HUES64 (cell line): ENCODE results near the gene TADA2A.

Source experiments
- H3K27ac ChIP-seq: 2 replicates; pipeline ENCODE4 v1.7.0; 2013; ENCODE audit warnings: low read depth, low read length, inconsistent platforms
- H3K27me3 ChIP-seq: 2 replicates; pipeline ENCODE4 v1.6.1; 2013; ENCODE audit warnings: mild to moderate bottlenecking, low read length; ENCODE audit not compliant: insufficient read depth
- H3K36me3 ChIP-seq: 2 replicates; pipeline ENCODE4 v1.6.1; 2013; ENCODE audit warnings: mild to moderate bottlenecking, low read length; ENCODE audit not compliant: insufficient read depth
- H3K4me1 ChIP-seq: 2 replicates; pipeline ENCODE4 v1.6.1; 2013; ENCODE audit warnings: mild to moderate bottlenecking, low read length, moderate library complexity; ENCODE audit not compliant: insufficient read depth
- H3K4me3 ChIP-seq: 2 replicates; pipeline ENCODE4 v1.5.1; 2013; ENCODE audit warnings: mild to moderate bottlenecking, low read length, moderate library complexity
- H3K9ac ChIP-seq: 2 replicates; pipeline ENCODE4 v1.6.1; 2013; ENCODE audit warnings: mild to moderate bottlenecking, low read depth, low read length
- H3K9me3 ChIP-seq: 2 replicates; pipeline ENCODE4 v1.6.1; 2013; ENCODE audit warnings: low read depth, low read length; ENCODE audit not compliant: insufficient read depth
- WGBS: fragments of 150-250, 120-280 bp; methylation state at CpG from one replicate; pipeline ENCODE4 v1.1.7; 2013; ENCODE audit warnings: missing lambda C conversion rate; 5-methylcytosine and 5-hydroxymethylcytosine counted together

The TADA2A gene

DNA sequence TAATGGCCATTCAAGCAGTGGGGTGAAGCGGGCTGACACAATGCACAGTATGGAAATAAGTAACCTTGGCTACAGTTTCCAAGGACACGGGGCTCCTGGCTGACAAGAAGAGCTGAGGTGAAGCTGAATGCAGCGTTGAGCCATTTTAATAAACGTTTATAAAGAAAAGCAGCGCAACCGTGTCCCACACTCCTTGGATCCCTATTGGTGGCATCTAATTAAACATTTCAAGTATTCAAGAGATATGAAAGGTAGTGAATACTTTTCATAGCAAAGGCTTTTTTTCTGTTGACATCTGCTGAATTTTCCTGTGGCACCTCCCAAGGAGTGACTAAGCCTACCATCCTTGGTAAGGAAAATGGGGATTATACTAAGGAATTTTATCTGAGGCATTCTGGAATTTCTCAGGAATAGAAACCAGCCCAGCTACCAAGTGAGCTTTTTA is 109.5 kb downstream of the TADA2A start:
- H3K9me3 ChIP-seq = no peaks in the 10 kb centered on the region
- H3K36me3 ChIP-seq = peaks cover 75% of the 10 kb centered on the region
- H3K4me3 ChIP-seq = no peak overlapping the region
- no peak overlapping the region for H3K27ac ChIP-seq
- no peaks in the 10 kb centered on the region for H3K4me1 ChIP-seq
- H3K27me3 ChIP-seq = no peaks in the 10 kb centered on the region
- H3K9ac ChIP-seq = no peak overlapping the region
- 93% methylated on average over 6 of the region's 6 CpGs for WGBS

DNA sequence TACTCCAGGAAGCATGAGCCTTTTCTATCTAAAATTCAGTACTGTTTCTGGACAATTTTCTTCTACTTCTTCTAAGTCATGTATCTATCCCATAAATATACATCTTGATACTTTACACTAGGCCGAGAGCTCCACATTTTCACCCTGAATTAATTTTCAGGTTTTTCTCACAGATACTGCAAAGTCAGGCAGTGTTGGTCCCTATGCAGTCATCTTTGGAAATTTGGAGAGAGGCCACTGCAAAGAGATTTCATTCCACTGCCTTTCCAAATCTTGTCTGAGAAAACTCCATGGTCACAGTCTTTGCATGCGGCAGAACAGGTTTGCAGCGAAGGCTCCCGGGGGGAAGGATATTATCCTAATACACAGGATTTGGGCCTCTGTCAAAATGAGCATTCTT is 111.2 kb downstream of the TADA2A start:
- peaks cover 65% of the 10 kb centered on the region for H3K36me3 ChIP-seq
- H3K4me3 ChIP-seq = no peak overlapping the region
- H3K4me1 ChIP-seq = no peaks in the 10 kb centered on the region
- no peak overlapping the region for H3K27ac ChIP-seq
- no peak overlapping the region for H3K9ac ChIP-seq
- H3K9me3 ChIP-seq = no peaks in the 10 kb centered on the region
- H3K27me3 ChIP-seq = no peaks in the 10 kb centered on the region
- 95% methylated on average over 4 of the region's 4 CpGs for WGBS

DNA sequence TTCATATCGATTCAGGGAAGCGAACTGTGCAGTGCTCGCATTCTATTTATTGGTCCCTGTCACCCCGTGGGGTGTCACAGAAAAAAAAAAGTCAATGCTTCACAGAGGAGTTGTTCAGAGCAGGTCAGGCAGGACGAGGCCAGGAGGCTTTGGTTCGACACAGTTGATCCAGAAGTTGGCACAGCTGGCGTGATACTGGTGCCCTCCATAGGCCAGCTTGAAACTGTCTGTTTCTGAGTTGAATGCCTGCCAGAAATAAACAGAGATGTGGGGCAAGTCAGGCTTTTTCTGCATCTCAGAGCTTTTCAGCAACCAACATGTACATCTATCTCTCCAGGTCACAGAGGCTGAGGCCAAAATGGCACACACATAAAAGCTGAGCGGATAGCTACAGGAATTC is 112.1 kb downstream of the TADA2A start:
- H3K36me3 ChIP-seq = peaks cover 61% of the 10 kb centered on the region
- H3K9ac ChIP-seq = no peak overlapping the region
- H3K27me3 ChIP-seq = no peaks in the 10 kb centered on the region
- 93% methylated on average over 8 of the region's 8 CpGs for WGBS
- H3K4me1 ChIP-seq = no peaks in the 10 kb centered on the region
- no peak overlapping the region for H3K27ac ChIP-seq
- no peak overlapping the region for H3K4me3 ChIP-seq
- no peaks in the 10 kb centered on the region for H3K9me3 ChIP-seq

DNA sequence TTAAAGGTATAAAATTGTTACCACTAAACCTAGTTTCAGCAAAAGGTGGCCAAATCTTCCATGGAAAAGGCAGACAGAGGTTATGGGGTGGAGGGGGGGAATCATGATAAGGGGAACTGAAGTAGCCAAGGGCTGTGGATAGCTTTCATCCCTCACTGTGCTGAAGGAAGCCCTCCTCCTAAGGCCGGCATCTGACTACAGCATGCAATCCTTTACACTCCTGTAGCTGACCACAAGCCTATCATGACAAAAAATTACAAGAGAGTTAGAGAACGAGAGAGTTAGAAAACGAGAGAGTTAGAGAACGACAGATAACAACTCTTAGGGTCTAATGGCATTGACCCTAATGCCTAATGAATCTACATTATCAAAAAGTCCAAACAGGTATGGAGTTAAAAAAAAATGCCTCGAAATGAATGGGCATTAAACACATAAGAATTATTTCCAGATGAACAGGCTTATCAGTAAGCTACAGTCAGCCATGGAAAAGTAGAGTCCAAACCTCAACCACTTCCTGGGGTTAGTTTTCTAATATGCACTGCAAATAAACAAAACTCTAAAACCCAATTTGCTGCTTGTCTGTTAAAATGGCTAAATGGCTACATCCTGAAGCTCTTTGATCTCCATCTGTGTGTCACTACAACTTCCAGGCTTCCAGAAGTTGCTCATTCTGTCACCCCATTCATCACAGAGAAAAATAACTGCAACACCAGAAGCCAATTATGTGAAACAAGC is 112.7 kb downstream of the TADA2A start:
- WGBS = 98% methylated on average over 5 of the region's 5 CpGs
- Histone ChIP-seq H3K4me3 (no peak overlapping the region), H3K9ac (no peak overlapping the region), H3K27me3 (no peaks in the 10 kb centered on the region), H3K27ac (no peak overlapping the region), H3K36me3 (peaks cover 63% of the 10 kb centered on the region), H3K4me1 (no peaks in the 10 kb centered on the region), H3K9me3 (no peaks in the 10 kb centered on the region)

DNA sequence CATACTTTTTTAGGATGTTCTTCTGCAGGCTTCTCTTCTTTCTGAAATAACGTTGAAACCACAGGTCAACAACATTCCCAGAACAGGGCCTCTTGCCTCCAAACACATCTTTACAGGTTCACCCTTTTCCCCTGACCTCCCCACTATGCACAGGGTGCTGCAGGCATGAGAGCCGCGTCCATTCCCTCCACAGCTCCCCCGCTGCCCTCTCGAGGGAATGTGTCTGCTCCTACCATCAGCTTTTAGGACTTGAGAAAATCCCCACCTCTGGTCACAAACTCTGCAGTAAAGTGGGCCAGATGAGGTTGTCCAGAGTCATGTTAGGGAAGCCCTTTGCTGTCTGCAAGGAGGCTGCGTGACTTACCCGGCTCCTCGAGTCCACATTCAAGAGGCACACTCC is 113.5 kb downstream of the TADA2A start:
- Histone ChIP-seq H3K36me3 (peaks cover 61% of the 10 kb centered on the region), H3K9me3 (no peaks in the 10 kb centered on the region), H3K27me3 (no peaks in the 10 kb centered on the region), H3K27ac (no peak overlapping the region), H3K4me3 (no peak overlapping the region), H3K9ac (no peak overlapping the region), H3K4me1 (no peaks in the 10 kb centered on the region)
- 91% methylated on average over 8 of the region's 8 CpGs for WGBS

DNA sequence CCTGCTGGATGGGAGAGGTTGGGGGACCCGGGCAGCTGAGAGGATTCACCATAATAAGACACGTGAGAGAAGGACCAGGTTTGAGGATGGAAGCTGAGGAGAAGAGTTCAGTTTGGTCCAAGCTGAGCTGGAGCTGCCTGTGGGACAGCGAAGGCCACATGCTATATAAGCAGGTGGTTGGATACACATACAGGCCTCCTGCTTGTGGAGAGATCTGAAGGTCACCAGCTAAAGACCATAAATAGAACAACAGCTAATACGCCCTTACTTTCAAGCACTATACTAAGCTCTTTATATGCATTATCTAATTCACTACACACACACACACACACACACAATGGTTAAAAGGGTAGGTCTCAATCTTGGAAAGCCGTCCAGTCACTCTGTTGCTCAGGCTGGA is 115.1 kb downstream of the TADA2A start:
- no peaks in the 10 kb centered on the region for H3K4me1 ChIP-seq
- no peak overlapping the region for H3K27ac ChIP-seq
- no peaks in the 10 kb centered on the region for H3K27me3 ChIP-seq
- peaks cover 57% of the 10 kb centered on the region for H3K36me3 ChIP-seq
- H3K4me3 ChIP-seq = no peak overlapping the region
- no peak overlapping the region for H3K9ac ChIP-seq
- H3K9me3 ChIP-seq = no peaks in the 10 kb centered on the region
- 94% methylated on average over 5 of the region's 5 CpGs for WGBS

DNA sequence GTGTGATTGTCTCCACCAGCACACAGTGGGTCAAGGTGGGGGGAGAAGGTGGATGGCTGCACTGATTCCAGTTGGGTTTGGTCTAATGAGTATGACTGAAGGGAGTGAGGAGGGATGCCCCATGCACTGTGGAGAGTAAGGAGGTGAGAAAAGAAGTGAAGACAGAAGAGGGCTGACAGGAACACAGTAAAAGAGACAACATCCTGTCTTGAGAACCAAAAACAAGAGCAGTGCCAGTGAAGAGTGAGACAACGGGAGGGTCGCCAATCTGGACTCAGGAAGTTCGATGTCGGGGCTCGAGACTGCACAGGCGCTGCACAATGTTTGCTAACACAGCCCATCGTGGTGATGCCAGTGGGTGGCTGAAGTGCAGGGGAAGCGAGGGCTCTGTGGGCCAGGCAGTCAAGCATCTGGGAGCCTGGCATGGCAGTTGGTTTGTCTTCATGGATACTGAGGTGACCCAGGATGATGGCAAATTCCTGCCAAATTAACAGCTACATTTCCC is 117.1 kb downstream of the TADA2A start:
- no peaks in the 10 kb centered on the region for H3K4me1 ChIP-seq
- 95% methylated on average over 8 of the region's 8 CpGs for WGBS
- peaks cover 41% of the 10 kb centered on the region for H3K36me3 ChIP-seq
- H3K9ac ChIP-seq = no peak overlapping the region
- no peaks in the 10 kb centered on the region for H3K27me3 ChIP-seq
- H3K9me3 ChIP-seq = no peaks in the 10 kb centered on the region
- H3K4me3 ChIP-seq = no peak overlapping the region
- H3K27ac ChIP-seq = no peak overlapping the region

DNA sequence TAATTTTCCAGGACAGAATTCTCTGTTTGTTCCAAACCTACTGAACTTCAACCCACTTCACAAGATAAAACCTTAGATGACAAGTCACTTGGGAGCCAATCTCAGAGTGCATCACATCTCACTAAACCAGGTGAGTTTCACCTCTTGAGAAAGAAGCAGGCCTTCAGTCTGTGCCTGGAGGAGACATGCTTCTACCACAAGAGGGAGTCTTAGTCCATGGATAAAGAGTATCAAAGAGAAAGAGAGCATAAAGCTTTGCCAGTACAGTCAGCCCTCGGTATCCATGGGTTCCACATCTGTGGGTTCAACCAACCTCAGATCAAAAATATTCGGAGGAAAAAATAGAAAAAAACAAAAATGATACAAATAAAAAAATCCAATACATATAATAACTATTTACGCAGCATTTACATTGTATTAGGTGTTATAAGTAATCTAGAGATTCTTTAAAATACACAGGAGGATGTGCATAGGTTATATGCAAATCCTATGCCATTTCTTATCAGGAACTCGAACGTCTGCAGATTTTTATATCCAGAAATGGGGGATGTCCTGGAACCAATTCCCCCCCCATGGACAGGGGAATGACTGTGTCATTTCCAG is 120.7 kb downstream of the TADA2A start:
- WGBS = 89% methylated on average over 2 of the region's 5 CpGs
- H3K9me3 ChIP-seq = no peaks in the 10 kb centered on the region
- no peak overlapping the region for H3K4me3 ChIP-seq
- H3K4me1 ChIP-seq = no peaks in the 10 kb centered on the region
- H3K27ac ChIP-seq = no peak overlapping the region
- peaks cover 58% of the 10 kb centered on the region for H3K36me3 ChIP-seq
- H3K27me3 ChIP-seq = no peaks in the 10 kb centered on the region
- H3K9ac ChIP-seq = no peak overlapping the region
